ENCODE measurements around the gene CCN5. TPM values are rescaled to one million over a fixed set of nuclear protein-coding genes. Genes with fewer than 3 reads are reported as not detected.

Gene CCN5
- total and polyA plus RNA-seq, 2 of the 8 experiments (the other 6 are each of a cell fraction or from before 2014, with no cell fraction given) = not detected

DNA sequence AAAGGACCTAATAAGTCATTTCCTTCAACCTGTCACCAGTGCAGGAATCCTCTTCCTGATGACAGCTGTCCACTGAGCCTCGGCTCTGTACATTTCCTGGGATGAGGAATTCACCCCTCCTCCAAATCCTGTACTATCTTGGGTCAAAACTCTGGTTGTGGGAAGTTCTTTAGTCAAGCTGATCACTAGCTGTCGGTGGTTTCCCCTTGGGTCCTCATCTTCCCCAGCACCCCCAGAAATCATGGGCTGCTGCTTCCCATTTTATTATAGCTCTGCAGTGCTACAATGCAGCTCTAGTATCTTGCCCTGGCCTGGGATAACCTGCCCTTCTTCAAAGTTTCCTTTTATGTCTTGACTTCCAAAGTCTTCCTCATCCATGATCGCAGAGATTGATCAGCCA lies 49.1 kb upstream of the CCN5 start:
- FAIRE-seq (no peak), DNase-seq (ENCODE audit: low read depth in 1 of 2, low spot score in 2 of 2) (no peak)
- no peak overlapping the region for H4K91ac ChIP-seq (replicated peaks; ENCODE audit: insufficient read length, low read length)
- no peak overlapping the region for H2BK120ac ChIP-seq (replicated peaks; ENCODE audit: low read depth, low read length)
- H2BK15ac ChIP-seq (ENCODE audit: low read length) = no peak overlapping the region
- no peak overlapping the region for H3K56ac ChIP-seq (replicated peaks; ENCODE audit: insufficient read length, low read depth, low read length)
- H3K4ac ChIP-seq (replicated peaks; ENCODE audit: insufficient read length, low read depth, low read length) = no peak overlapping the region
- CTCF ChIA-PET (ENCODE audit: partially characterized antibody) = interaction anchor here (0.6 to 1.4 kb wide), 3 partner anchors 12 to 51 kb away, joined by 3 to 7 read pairs (median 5); no protein-coding TSS in a partner anchor
- H3K9me3 ChIP-seq (ENCODE audit: insufficient read depth in 2 of 2, low read depth in 1 of 2, low read length in 1 of 2) = no peaks in the 10 kb centered on the region
- H3K14ac ChIP-seq (ENCODE audit: insufficient read length) = no peak overlapping the region
- no peak overlapping the region for H2AK5ac ChIP-seq (ENCODE audit: low read depth, low read length)
- H3K27me3 ChIP-seq (replicated peaks in 1 of 4; ENCODE audit: control insufficient read depth in 3 of 4, extremely low read depth in 1 of 4, insufficient read depth in 3 of 4, low read length in 3 of 4) = no peaks in the 10 kb centered on the region; a peak in 1 of 7 replicates
- 90% methylated on average over 3 of the region's 3 CpGs; no CpG with 5 or more reads in 1 of the 2 experiments for WGBS, 2 experiments (ENCODE audit: extremely low coverage in 1 of 2, insufficient coverage in 1 of 2, insufficient read length in 1 of 2, insufficient replicate concordance in 2 of 2, low coverage in 1 of 2, low lambda C conversion rate in 2 of 2, missing lambda C conversion rate in 1 of 2)
- H2BK12ac ChIP-seq (ENCODE audit: low read depth, low read length) = no peak overlapping the region
- no peaks in the 10 kb centered on the region for H3K79me1 ChIP-seq (ENCODE audit: low read depth, low read length)
- H3K27ac ChIP-seq (ENCODE audit: low read depth, low read length) = no peak overlapping the region
- H3K23ac ChIP-seq (ENCODE audit: insufficient read length) = no peak overlapping the region
- H2BK20ac ChIP-seq (ENCODE audit: low read length) = no peak overlapping the region
- H3K18ac ChIP-seq (ENCODE audit: extremely low read depth, low read length) = no peak overlapping the region
- H4K8ac ChIP-seq (ENCODE audit: extremely low read depth, insufficient read depth, low read length) = no peak overlapping the region
- no peaks in the 10 kb centered on the region for H3K23me2 ChIP-seq (ENCODE audit: low read depth, low read length)
- H3K9ac ChIP-seq (replicated peaks in 1 of 4; ENCODE audit: extremely low read depth in 1 of 4, low read depth in 3 of 4, low read length in 3 of 4) = no peak overlapping the region
- no peak overlapping the region for H3K4me3 ChIP-seq (ENCODE audit: extremely low read depth in 1 of 4, insufficient read depth in 2 of 4, low read depth in 3 of 4, low read length in 4 of 4)
- H3K36me3 ChIP-seq (ENCODE audit: control insufficient read depth in 2 of 4, insufficient read depth in 4 of 4, low read length in 3 of 4) = no peaks in the 10 kb centered on the region
- H2AFZ ChIP-seq (ENCODE audit: low read length) = no peak overlapping the region
- H3K79me2 ChIP-seq (ENCODE audit: control insufficient read depth in 1 of 2, insufficient read depth in 2 of 2, low read length in 2 of 2) = no peaks in the 10 kb centered on the region
- no peak overlapping the region for H2BK5ac ChIP-seq (ENCODE audit: low read depth, low read length)
- H4K5ac ChIP-seq (ENCODE audit: insufficient read length, low read depth, low read length) = no peak overlapping the region
- no peaks in the 10 kb centered on the region for H4K20me1 ChIP-seq (replicated peaks in 1 of 2; ENCODE audit: control insufficient read depth in 1 of 2, insufficient read depth in 2 of 2, low read length in 2 of 2)
- no peak overlapping the region for H3K4me2 ChIP-seq (ENCODE audit: insufficient read depth in 1 of 2, low read depth in 2 of 2, low read length in 2 of 2)
- POLR2A ChIA-PET (ENCODE audit: partially characterized antibody) = no interaction called here
- H3K4me1 ChIP-seq (replicated peaks in 1 of 4; ENCODE audit: control insufficient read depth in 3 of 4, insufficient read depth in 4 of 4, low read length in 3 of 4) = 0 out of 7 replicates have a peak, but pooled peaks cover 0 to 3% (median 0%) of the 10 kb centered on the region in 4 experiments
- TF ChIP-seq CREB1 (IDR thresholded peaks at IDR 0.05) = no peak
- TF ChIP-seq GTF2F1 (IDR thresholded peaks at IDR 0.05; ENCODE audit: borderline replicate concordance, low read depth, low read length) = no peak
- no peak for TF ChIP-seq POLR2AphosphoS5 (IDR thresholded peaks at IDR 0.05; ENCODE audit: low read depth, low read length)
- TF ChIP-seq YY1 (IDR thresholded peaks at IDR 0.05; ENCODE audit: low read depth, low read length) = no peak
- TF ChIP-seq BRCA1 (IDR thresholded peaks at IDR 0.05; ENCODE audit: low read depth, low read length) = no peak
- no peak for TF ChIP-seq NANOG (IDR thresholded peaks at IDR 0.05; ENCODE audit: insufficient read depth, low read depth, low read length, poor library complexity, severe bottlenecking)
- TF ChIP-seq KDM4A (IDR thresholded peaks at IDR 0.05; ENCODE audit: low read depth, low read length, severe bottlenecking) = no peak
- TF ChIP-seq SP2 (IDR thresholded peaks at IDR 0.05; ENCODE audit: low read length) = no peak
- TF ChIP-seq CTCF (IDR thresholded peaks at IDR 0.05; ENCODE audit: control extremely low read depth in 1 of 3, insufficient read depth in 1 of 3, low read depth in 1 of 3, low read length in 3 of 3) = no peak
- no peak for TF ChIP-seq POU5F1 (IDR thresholded peaks at IDR 0.05; ENCODE audit: low read depth, low read length)
- no peak for TF ChIP-seq EGR1 (IDR thresholded peaks at IDR 0.05; ENCODE audit: borderline replicate concordance, low read depth, low read length)
- TF ChIP-seq TAF7 (optimal IDR thresholded peaks at IDR 0.05; ENCODE audit: borderline replicate concordance, low read depth, low read length) = no peak

Data from H1 (cell line).